Adrenal gland (tissue), 12 donors: ENCODE measurements around the gene DUSP2. TPM values are rescaled to one million over a fixed set of nuclear protein-coding genes. Genes with fewer than 3 reads are reported as not detected.
"Not testable (repeated sequence)": the region's sequence is repeated elsewhere in the genome, so short reads cannot be mapped to it uniquely, and the experiment has no call there.

ENCODE experiments used
- DNase-seq, 7 donors: peaks; one replicate each; pipeline ENCODE4 v3.0.0-alpha.2; 2019 to 2020
- H3K27ac ChIP-seq, 5 donors: fragments of 200-600 bp; sonication (generic) in 4 of 5; 1 replicate in 3 of 5; 2 replicates in 2 of 5; pipeline versions ENCODE4 v1.5.1 to v1.8.0; 2016 to 2020; ENCODE audit warnings: mild to moderate bottlenecking in 1 of 5
- H3K27me3 ChIP-seq: fragments of 200-600 bp; 2 replicates; pipeline ENCODE4 v1.8.0; 2021
- H3K36me3 ChIP-seq, 2 donors: fragments of 200-600 bp; replicated peaks in 1 of 2; 1 replicate in 1 of 2; 2 replicates in 1 of 2; pipeline versions ENCODE4 v1.5.1 to v1.8.0; 2018 to 2022
- H3K4me1 ChIP-seq, 2 donors: fragments of 200-600 bp; replicated peaks in 1 of 2; 1 replicate in 1 of 2; 2 replicates in 1 of 2; pipeline versions ENCODE4 v1.5.1 to v1.8.0; 2018 to 2021
- H3K4me3 ChIP-seq, 4 donors: fragments of 200-600 bp; sonication (generic) in 3 of 4; one replicate each; pipeline ENCODE4 v1.5.1; 2016 to 2018
- H3K9me3 ChIP-seq, 3 donors: fragments of 200-600 bp; sonication (generic) in 1 of 3; replicated peaks in 1 of 3; 1 replicate in 2 of 3; 2 replicates in 1 of 3; pipeline versions ENCODE4 v1.5.1 to v1.8.0; 2016 to 2021
- CTCF ChIP-seq, 6 experiments: fragments of 450-650 bp in 4 of 6; fragments of 200-600 bp in 2 of 6; sonication (generic) in 1 of 6; IDR thresholded peaks; 1 replicate in 5 of 6; 2 replicates in 1 of 6; pipeline versions ENCODE4 v1.5.1 to v1.8.0; 2016 to 2021; ENCODE audit warnings: antibody characterized with exemption in 6 of 6, mild to moderate bottlenecking in 2 of 6, moderate library complexity in 1 of 6
- POLR2A ChIP-seq, 2 donors: fragments of 450-650 bp; IDR thresholded peaks; one replicate each; pipeline ENCODE4 v1.6.1; 2017; ENCODE audit warnings: antibody characterized with exemption in 2 of 2, mild to moderate bottlenecking in 2 of 2, moderate library complexity in 1 of 2
- WGBS, 4 donors: extraction: QIAGEN DNeasy Blood & Tissue Kit in 2 of 4; methylation state at CpG; one replicate each; pipeline versions ENCODE4 v1.1.5 to v1.1.7; 2013 to 2017; 5-methylcytosine and 5-hydroxymethylcytosine counted together
- intact Hi-C, 2 donors: fragments of 100-400 bp; cut with DNase I; formaldehyde crosslinking; loops; one replicate each; pipeline versions ENCODE4 v1.14.1 to v1.15.0; 2022 to 2023
- polyA plus RNA-seq, 3 donors: library from polyadenylated mRNA; stranded (reverse); fragments of 200-250 nt in 2 of 3; fragments of 350-450 nt in 1 of 3; fragmentation: Illumina TruSeq in 1 of 3; extraction: RNeasy Lipid Tissue Mini Kit (QIAGEN cat#74804) in 1 of 3; gene quantifications; one replicate each; pipeline ENCODE4 v1.2.3, GENCODE V29; 2013 to 2014
- total RNA-seq, 9 donors: library from RNA; depleted of rRNA in 4 of 9; stranded (reverse); fragments of >200 nt in 4 of 9; fragments of 120-200 nt in 1 of 9; fragmentation: NEBNext Ultra II Directional in 1 of 9; extraction: Animal tissue kit (Norgen Biotek cat#: 25700) in 1 of 9; gene quantifications; one replicate each; pipeline versions ENCODE4 v1.1.0 to v1.2.4, GENCODE V29; 2013 to 2023
- donor health status: healthy with polysubstance abuse.
- donor health status: Bipolar disorder and iron deficiency.
- donor health status: DM: yes; HTN: yes; CAD: no.
- donor health status: DM: no; HTN: no; CAD: no.
- donor health status: DM: no; HTN: no; CAD: no.
- donor health status: DM: yes; HTN: yes; CAD: no.

The DUSP2 gene
- total and polyA plus RNA-seq, 12 donors: 0.48 to 4.7 (median 1.9) TPM

- WGBS, 4 donors: 66 to 89% (median 74%) methylated on average over 9 to 13 of the region's 13 CpGs
- no peak for TF ChIP-seq POLR2A (IDR thresholded peaks at IDR 0.05)
- no peak for TF ChIP-seq CTCF (IDR thresholded peaks at IDR 0.05)
- DNase-seq: no peak
- no peak overlapping the region for H3K27ac ChIP-seq
- intact Hi-C loops: no loop called here
- no peak overlapping the region for H3K4me3 ChIP-seq
- no peaks in the 10 kb centered on the region for H3K27me3 ChIP-seq
- no peaks in the 10 kb centered on the region for H3K36me3 ChIP-seq
- H3K9me3 ChIP-seq: no peaks in the 10 kb centered on the region
- H3K4me1 ChIP-seq: no peaks in the 10 kb centered on the region
Measured at GRCh38 chr2:96163768-96164429, 18.7 kb upstream of the DUSP2 start.

DNA sequence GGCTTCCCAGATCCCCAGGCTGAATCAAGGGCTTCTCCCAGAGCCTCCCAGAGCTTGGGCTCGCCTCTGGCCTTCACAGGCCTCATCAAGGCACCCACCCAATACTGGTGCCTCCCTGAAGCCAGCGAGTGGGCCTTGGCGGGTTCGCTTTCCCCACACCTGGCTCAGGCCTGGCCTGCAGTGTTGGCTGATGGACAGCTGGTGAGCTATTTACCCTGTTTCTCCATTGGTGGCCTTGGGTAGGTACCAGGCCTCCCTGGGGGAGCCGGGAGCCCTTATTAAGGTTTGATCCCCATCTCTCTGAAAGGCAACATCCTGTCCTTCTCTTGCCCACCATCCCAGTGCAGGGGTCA is 18.2 kb upstream of the DUSP2 start:
- no peaks in the 10 kb centered on the region for H3K27me3 ChIP-seq
- DNase-seq: no peak
- H3K27ac ChIP-seq: peak overlapping the region in 1 of 5 donors; percentile 2
- H3K9me3 ChIP-seq: no peaks in the 10 kb centered on the region
- TF ChIP-seq CTCF (IDR thresholded peaks at IDR 0.05) (no peak), POLR2A (IDR thresholded peaks at IDR 0.05) (no peak)
- H3K36me3 ChIP-seq: no peaks in the 10 kb centered on the region
- no peak overlapping the region for H3K4me3 ChIP-seq
- H3K4me1 ChIP-seq: no peaks in the 10 kb centered on the region
- intact Hi-C loops: no loop called here
- WGBS, 4 donors: 81 to 94% (median 92%) methylated on average over 2 to 5 of the region's 5 CpGs

- WGBS, 4 donors: 70 to 85% (median 76%) methylated on average over 5 of the region's 5 CpGs
Measured at GRCh38 chr2:96161898-96162297, 16.7 kb upstream of the DUSP2 start.

GRCh38 chr2:96160366-96160765 is 15.1 kb upstream of the DUSP2 start:
- H3K27ac ChIP-seq, H3K9me3 ChIP-seq, H3K4me3 ChIP-seq, intact Hi-C loops, H3K36me3 ChIP-seq, DNase-seq, H3K27me3 ChIP-seq, H3K4me1 ChIP-seq: not testable (repeated sequence)
- WGBS, 4 donors: 87 to 94% (median 92%) methylated on average over 5 of the region's 5 CpGs

More at GRCh38 chr2:96161898-96162297, 16.7 kb upstream of the DUSP2 start:
- no peak for DNase-seq
- H3K27ac ChIP-seq: no peak overlapping the region
- H3K9me3 ChIP-seq: no peaks in the 10 kb centered on the region
- TF ChIP-seq POLR2A (IDR thresholded peaks at IDR 0.05) (no peak), CTCF (IDR thresholded peaks at IDR 0.05) (no peak)
- no peaks in the 10 kb centered on the region for H3K27me3 ChIP-seq
- no peak overlapping the region for H3K4me3 ChIP-seq
- no peaks in the 10 kb centered on the region for H3K4me1 ChIP-seq
- intact Hi-C loops: no loop called here
- no peaks in the 10 kb centered on the region for H3K36me3 ChIP-seq
